PC-9 (cell line): ENCODE data around the gene FBXL13. TPM values are rescaled to one million over a fixed set of nuclear protein-coding genes. Genes with fewer than 3 reads are reported as not detected.

Experiments used
- BruUV-seq: library from RNA; stranded (reverse); fragments of 400-500 nt; replicated peaks from 2 replicates; lab custom pipeline; 2021; lab: Mats Ljungman, UMichigan
- CTCF ChIA-PET: fragments of 300-600 bp; sonication (Branson Sonifier 250); formaldehyde crosslinking; loops from one replicate; lab custom pipeline; 2022; ENCODE audit warnings: antibody characterized with exemption; lab: Charles Lee
- POLR2A ChIA-PET: fragments of 300-600 bp; sonication (Branson Sonifier 250); formaldehyde crosslinking; loops from one replicate; lab custom pipeline; 2022; ENCODE audit warnings: antibody characterized with exemption; ENCODE audit not compliant: unreplicated experiment; lab: Charles Lee
- DNase-seq, 2 experiments: peaks; one replicate each; pipeline versions ENCODE4 v3.0.0 to v3.0.0-alpha.2; 2015 to 2022; ENCODE audit warnings: mixed read lengths in 1 of 2
- H2AFZ ChIP-seq: fragments of 200-600 bp; sonication (generic); 2 replicates; pipeline ENCODE4 v1.8.1; 2017; ENCODE audit warnings: antibody characterized with exemption
- H3F3A ChIP-seq: fragments of 200-600 bp; sonication (generic); 2 replicates; pipeline ENCODE4 v1.8.1; 2017; ENCODE audit warnings: antibody characterized with exemption, mild to moderate bottlenecking, low read depth; ENCODE audit not compliant: insufficient read depth
- H3K27ac ChIP-seq: fragments of 200-600 bp; sonication (generic); 2 replicates; pipeline ENCODE4 v1.6.1; 2016; ENCODE audit warnings: mixed run types
- H3K27me3 ChIP-seq: fragments of 200-600 bp; sonication (generic); 2 replicates; pipeline ENCODE4 v1.6.1; 2016; ENCODE audit warnings: low read depth, mixed run types; ENCODE audit not compliant: insufficient read depth
- H3K36me3 ChIP-seq: fragments of 200-600 bp; sonication (generic); 2 replicates; pipeline ENCODE4 v1.6.1; 2016; ENCODE audit warnings: low read depth, mixed run types
- H3K4me1 ChIP-seq: fragments of 200-600 bp; sonication (generic); replicated peaks from 2 replicates; pipeline ENCODE4 v1.6.1; 2016; ENCODE audit warnings: mixed run types; ENCODE audit not compliant: insufficient read depth
- H3K4me2 ChIP-seq: fragments of 200-600 bp; sonication (generic); 2 replicates; pipeline ENCODE4 v1.6.1; 2017; ENCODE audit warnings: mixed run types
- H3K4me3 ChIP-seq: fragments of 200-600 bp; sonication (generic); 2 replicates; pipeline ENCODE4 v1.6.1; 2016; ENCODE audit warnings: mixed run types
- H3K79me2 ChIP-seq: fragments of 200-600 bp; sonication (generic); 2 replicates; pipeline ENCODE4 v1.6.1; 2017; ENCODE audit warnings: low read depth, mixed run types
- H3K9me2 ChIP-seq: fragments of 200-600 bp; sonication (generic); 2 replicates; pipeline ENCODE4 v1.8.1; 2017; ENCODE audit warnings: mild to moderate bottlenecking; ENCODE audit not compliant: insufficient read depth
- H3K9me3 ChIP-seq: fragments of 200-600 bp; sonication (generic); 2 replicates; pipeline ENCODE4 v1.8.1; 2016; ENCODE audit warnings: low read depth; ENCODE audit not compliant: insufficient read depth
- H4K20me1 ChIP-seq: fragments of 200-600 bp; sonication (generic); 2 replicates; pipeline ENCODE4 v1.8.1; 2017; ENCODE audit not compliant: insufficient read depth
- CTCF ChIP-seq: fragments of 200-600 bp; sonication (generic); conservative IDR thresholded peaks from 2 replicates; pipeline ENCODE4 v1.6.1; 2017; ENCODE audit warnings: mixed run types, antibody characterized with exemption, mild to moderate bottlenecking, moderate library complexity
- EZH2 ChIP-seq: fragments of 200-600 bp; sonication (generic); IDR thresholded peaks from 2 replicates; pipeline ENCODE4 v1.8.0; 2017; ENCODE audit warnings: antibody characterized with exemption, low read depth
- intact Hi-C: fragments of 100-400 bp; cut with micrococcal nuclease; formaldehyde crosslinking; loops from one replicate; pipeline ENCODE4 v1.10.0; 2022; ENCODE audit not compliant: unreplicated experiment
- total RNA-seq: library from RNA; stranded (reverse); gene quantifications from 2 replicates; pipeline ENCODE4 v1.2.3, GENCODE V29; 2021

Gene FBXL13
- total RNA-seq, 1 experiment from 2014 or later: 19.4 TPM

- Histone ChIP-seq H3K36me3 (no peaks in the 10 kb centered on the region), H3K27me3 (no peaks in the 10 kb centered on the region), H3K27ac (no peak overlapping the region), H3K4me3 (no peak overlapping the region), H3F3A (no peaks in the 10 kb centered on the region), H3K9me3 (no peaks in the 10 kb centered on the region), H3K79me2 (no peaks in the 10 kb centered on the region), H3K4me2 (no peak overlapping the region), H4K20me1 (no peaks in the 10 kb centered on the region), H3K4me1 (no peaks in the 10 kb centered on the region), H2AFZ (no peak overlapping the region), H3K9me2 (no peaks in the 10 kb centered on the region)
- POLR2A ChIA-PET: no interaction called here
- TF ChIP-seq CTCF (no peak), EZH2 (no peak)
- no TSS peak for BruUV-seq
- CTCF ChIA-PET: no interaction called here
- intact Hi-C loops: no loop called here
- DNase-seq: no peak
Measured at GRCh38 chr7:102821994-102822747, 252.4 kb downstream of the FBXL13 start.

- no peak for DNase-seq
- Histone ChIP-seq H3K4me1 (peaks cover 1% of the 10 kb centered on the region; the same call in 1 of the 2 replicates), H3K9me3 (no peaks in the 10 kb centered on the region), H3K4me3 (no peak overlapping the region), H3K79me2 (no peaks in the 10 kb centered on the region), H3K27me3 (no peaks in the 10 kb centered on the region), H4K20me1 (no peaks in the 10 kb centered on the region), H3K4me2 (no peak overlapping the region), H2AFZ (no peak overlapping the region), H3K36me3 (no peaks in the 10 kb centered on the region), H3K9me2 (no peaks in the 10 kb centered on the region), H3F3A (no peaks in the 10 kb centered on the region; the same call in 1 of the 2 replicates), H3K27ac (no peak overlapping the region)
- ChIA-PET CTCF (no interaction called here), POLR2A (interaction anchor here (0.6 to 0.7 kb wide), 2 partner anchors 172 to 200 kb away, joined by 3 to 7 read pairs; no protein-coding TSS in a partner anchor)
- no TSS peak for BruUV-seq
- TF ChIP-seq EZH2 (no peak), CTCF (no peak)
- intact Hi-C loops: no loop called here
Measured at GRCh38 chr7:102819151-102819550, 255.4 kb downstream of the FBXL13 start.

- no peaks in the 10 kb centered on the region for H3K36me3 ChIP-seq
- H3K4me2 ChIP-seq: no peak overlapping the region
- H3K4me1 ChIP-seq: peaks cover 7% of the 10 kb centered on the region; the same call in 1 of the 2 replicates
- no peak for DNase-seq
- H3K27ac ChIP-seq: no peak overlapping the region
- ChIA-PET CTCF (no interaction called here), POLR2A (no interaction called here)
- H3K9me2 ChIP-seq: no peaks in the 10 kb centered on the region
- no peaks in the 10 kb centered on the region for H3K27me3 ChIP-seq
- no peak overlapping the region for H2AFZ ChIP-seq
- no peaks in the 10 kb centered on the region; the same call in 1 of the 2 replicates for H3F3A ChIP-seq
- H3K9me3 ChIP-seq: no peaks in the 10 kb centered on the region
- H3K4me3 ChIP-seq: no peak overlapping the region
- H3K79me2 ChIP-seq: no peaks in the 10 kb centered on the region
- intact Hi-C loops: no loop called here
- TF ChIP-seq CTCF (no peak), EZH2 (no peak)
- no peaks in the 10 kb centered on the region for H4K20me1 ChIP-seq
- no TSS peak for BruUV-seq
Measured at GRCh38 chr7:102817616-102818573, 256.7 kb downstream of the FBXL13 start.
